GM12878 (cell line): ENCODE measurements around the gene PCDHGB1. TPM values are rescaled to one million over a fixed set of nuclear protein-coding genes. Genes with fewer than 3 reads are reported as not detected.

Experiments used
- ATAC-seq: fragments of 200-7000 bp; cut with Tn5 transposase; 3 replicates; pipeline ENCODE4 v1.9.1; 2020; ENCODE audit warnings: mild to moderate bottlenecking, moderate library complexity
- BruUV-seq: library from RNA; stranded (reverse); fragments of 400-500 nt; replicated peaks from 2 replicates; lab custom pipeline; 2021; lab: Mats Ljungman, UMichigan
- CTCF ChIA-PET: fragments of 300-600 bp; sonication (Branson Sonifier 250); formaldehyde crosslinking; extraction: SDS; loops from one replicate; lab custom pipeline; 2021; ENCODE audit warnings: inconsistent platforms; lab: Yijun Ruan, JAX
- POLR2A ChIA-PET: fragments of 350-600 bp; formaldehyde crosslinking; extraction: SDS; loops from one replicate; lab custom pipeline; 2021; ENCODE audit warnings: inconsistent platforms; lab: Charles Lee
- RAD21 ChIA-PET: fragments of 300-600 bp; sonication (Branson Sonifier 250); formaldehyde crosslinking; loops from one replicate; lab custom pipeline; 2023; ENCODE audit warnings: antibody characterized with exemption; ENCODE audit not compliant: unreplicated experiment; lab: Charles Lee
- SMC1A ChIA-PET: fragments of 300-600 bp; sonication (Branson Sonifier 250); formaldehyde crosslinking; loops from one replicate; lab custom pipeline; 2023; ENCODE audit not compliant: unreplicated experiment, uncharacterized antibody; lab: Charles Lee
- DNase-seq: peaks from one replicate; pipeline ENCODE4 v3.0.0-alpha.2; 2011; ENCODE audit warnings: low read depth, low spot score
- FAIRE-seq: peaks from 3 replicates; lab custom pipeline; 2011; peaks lifted over from hg19 to GRCh38; lab: Jason Lieb, UNC
- H2AFZ ChIP-seq: 2 replicates; pipeline ENCODE4 v1.6.0; 2011; ENCODE audit warnings: low read depth, low read length, control low read depth; ENCODE audit not compliant: control insufficient read depth
- H3K27ac ChIP-seq: 2 replicates; pipeline ENCODE4 v1.5.1; 2011; ENCODE audit warnings: control low read depth; ENCODE audit not compliant: control insufficient read depth, insufficient read depth
- H3K27me3 ChIP-seq, 2 experiments: replicated peaks in 1 of 2; 2 replicates each; pipeline versions ENCODE4 v1.6.0 to v1.6.1; 2011; ENCODE audit warnings: low read length in 1 of 2; ENCODE audit not compliant: control insufficient read depth in 2 of 2, insufficient read depth in 2 of 2
- H3K36me3 ChIP-seq, 2 experiments: 2 replicates each; pipeline ENCODE4 v1.5.1; 2011; ENCODE audit warnings: low read length in 1 of 2; ENCODE audit not compliant: control insufficient read depth in 2 of 2, insufficient read depth in 2 of 2
- H3K4me1 ChIP-seq: 2 replicates; pipeline ENCODE4 v1.6.1; 2011; ENCODE audit warnings: mild to moderate bottlenecking, low read length, moderate library complexity, mixed read lengths; ENCODE audit not compliant: control insufficient read depth, insufficient read depth
- H3K4me2 ChIP-seq: 2 replicates; pipeline ENCODE4 v1.6.0; 2011; ENCODE audit warnings: control low read depth; ENCODE audit not compliant: control insufficient read depth, insufficient read depth
- H3K4me3 ChIP-seq: fragments of 200-600 bp; sonication (generic); 2 replicates; pipeline ENCODE4 v1.5.1; 2016
- H3K79me2 ChIP-seq: 2 replicates; pipeline ENCODE4 v1.6.0; 2011; ENCODE audit warnings: low read length; ENCODE audit not compliant: control insufficient read depth, insufficient read depth
- H3K9ac ChIP-seq: 2 replicates; pipeline ENCODE4 v1.8.0; 2011; ENCODE audit warnings: low read length, control low read depth, mixed read lengths; ENCODE audit not compliant: control insufficient read depth, insufficient read depth
- H3K9me3 ChIP-seq: replicated peaks from 3 replicates; pipeline ENCODE4 v1.5.1; 2011; ENCODE audit warnings: mild to moderate bottlenecking, low read length; ENCODE audit not compliant: control insufficient read depth, insufficient read depth
- H4K20me1 ChIP-seq: 2 replicates; pipeline ENCODE4 v1.6.0; 2011; ENCODE audit not compliant: control insufficient read depth, insufficient read depth
- BCL11A ChIP-seq: IDR thresholded peaks from 2 replicates; pipeline ENCODE4 v1.6.1; 2011; ENCODE audit warnings: low read depth, low read length
- CBX5 ChIP-seq: sonication (generic); IDR thresholded peaks from 2 replicates; pipeline ENCODE4 v1.6.1; 2016; ENCODE audit warnings: low read depth, moderate library complexity, mild to moderate bottlenecking, inconsistent platforms
- CHD4 ChIP-seq: fragments of 200-600 bp; sonication (generic); IDR thresholded peaks from 2 replicates; pipeline ENCODE4 v1.6.1; 2016; ENCODE audit warnings: mild to moderate bottlenecking
- POLR2AphosphoS2 ChIP-seq: IDR thresholded peaks from 2 replicates; pipeline ENCODE4 v1.6.1; 2011; ENCODE audit warnings: low read depth, mild to moderate bottlenecking, low read length, improper control_type of control experiment, moderate library complexity
- RFX5 ChIP-seq: IDR thresholded peaks from 2 replicates; pipeline ENCODE4 v1.6.1; 2011; ENCODE audit warnings: low read depth, low read length, improper control_type of control experiment
- SKIL ChIP-seq: fragments of 450-650 bp; IDR thresholded peaks from 2 replicates; pipeline ENCODE4 v1.6.1; 2017; ENCODE audit warnings: mild to moderate bottlenecking, low read depth, inconsistent platforms; ENCODE audit not compliant: poor library complexity, severe bottlenecking
- ZNF207 ChIP-seq: fragments of 450-650 bp; IDR thresholded peaks from 2 replicates; pipeline ENCODE4 v1.6.1; 2014; ENCODE audit warnings: antibody characterized with exemption, mild to moderate bottlenecking, borderline replicate concordance
- ZNF274 ChIP-seq: IDR thresholded peaks from one replicate; pipeline ENCODE4 v1.8.0; 2011; ENCODE audit not compliant: insufficient read length, insufficient read depth
- ZSCAN29 ChIP-seq: fragments of 450-650 bp; IDR thresholded peaks from 2 replicates; pipeline ENCODE4 v1.6.1; 2017; ENCODE audit warnings: mild to moderate bottlenecking, moderate library complexity
- WGBS: methylation state at CpG from one replicate; pipeline ENCODE4 v1.1.6; 2016; ENCODE audit warnings: low lambda C conversion rate; ENCODE audit not compliant: insufficient replicate concordance, insufficient coverage; ENCODE audit errors: missing lambda C conversion rate; 5-methylcytosine and 5-hydroxymethylcytosine counted together
- in situ Hi-C: fragments of 300-500 bp; cut with MboI; formaldehyde crosslinking; loops from 9 replicates; pipeline ENCODE4 v1.14.3; 2018; ENCODE audit warnings: mixed read lengths
- intact Hi-C: fragments of 100-400 bp; cut with micrococcal nuclease; formaldehyde crosslinking; loops from one replicate; pipeline ENCODE4 v1.14.2; 2022; ENCODE audit not compliant: unreplicated experiment
- polyA plus RNA-seq, 11 experiments: library from polyadenylated mRNA; depleted of rRNA in 4 of 11; unstranded in 6 of 11; stranded (reverse) in 5 of 11; fragments of >200 nt; fragmentation: Nextera tagmentation in 4 of 11; fragmentation: Illumina TruSeq in 1 of 11; extraction: Ambion mirVana in 4 of 11; extraction: Trizol in 1 of 11; gene quantifications; 1 replicate in 1 of 11; 2 replicates in 10 of 11; pipeline versions ENCODE4 v1.2.1 to v1.2.3, GENCODE V29; 2011 to 2016; ENCODE audit warnings: inconsistent platforms in 2 of 11, missing spikeins in 2 of 11, low read depth in 1 of 11
- total RNA-seq, 4 experiments: library from RNA; depleted of rRNA in 3 of 4; stranded (reverse); fragments of >200 nt in 3 of 4; fragmentation: Illumina TruSeq in 1 of 4; extraction: Trizol in 1 of 4; gene quantifications; 2 replicates each; pipeline versions ENCODE4 v1.2.1 to v1.2.3, GENCODE V29; 2013 to 2021
- TF ChIP-seq, protein P1 (sequence below): IDR thresholded peaks from 2 replicates; pipeline ENCODE4 v1.6.1; 2012; ENCODE audit warnings: mild to moderate bottlenecking, low read depth, low read length

Gene PCDHGB1
- total and polyA plus RNA-seq, 10 of the 15 experiments (the other 5 are each of a cell fraction or from before 2014, with no cell fraction given): 0.04 to 0.40 (median 0.08) TPM; not detected in 2

- TF ChIP-seq, protein P1, sequence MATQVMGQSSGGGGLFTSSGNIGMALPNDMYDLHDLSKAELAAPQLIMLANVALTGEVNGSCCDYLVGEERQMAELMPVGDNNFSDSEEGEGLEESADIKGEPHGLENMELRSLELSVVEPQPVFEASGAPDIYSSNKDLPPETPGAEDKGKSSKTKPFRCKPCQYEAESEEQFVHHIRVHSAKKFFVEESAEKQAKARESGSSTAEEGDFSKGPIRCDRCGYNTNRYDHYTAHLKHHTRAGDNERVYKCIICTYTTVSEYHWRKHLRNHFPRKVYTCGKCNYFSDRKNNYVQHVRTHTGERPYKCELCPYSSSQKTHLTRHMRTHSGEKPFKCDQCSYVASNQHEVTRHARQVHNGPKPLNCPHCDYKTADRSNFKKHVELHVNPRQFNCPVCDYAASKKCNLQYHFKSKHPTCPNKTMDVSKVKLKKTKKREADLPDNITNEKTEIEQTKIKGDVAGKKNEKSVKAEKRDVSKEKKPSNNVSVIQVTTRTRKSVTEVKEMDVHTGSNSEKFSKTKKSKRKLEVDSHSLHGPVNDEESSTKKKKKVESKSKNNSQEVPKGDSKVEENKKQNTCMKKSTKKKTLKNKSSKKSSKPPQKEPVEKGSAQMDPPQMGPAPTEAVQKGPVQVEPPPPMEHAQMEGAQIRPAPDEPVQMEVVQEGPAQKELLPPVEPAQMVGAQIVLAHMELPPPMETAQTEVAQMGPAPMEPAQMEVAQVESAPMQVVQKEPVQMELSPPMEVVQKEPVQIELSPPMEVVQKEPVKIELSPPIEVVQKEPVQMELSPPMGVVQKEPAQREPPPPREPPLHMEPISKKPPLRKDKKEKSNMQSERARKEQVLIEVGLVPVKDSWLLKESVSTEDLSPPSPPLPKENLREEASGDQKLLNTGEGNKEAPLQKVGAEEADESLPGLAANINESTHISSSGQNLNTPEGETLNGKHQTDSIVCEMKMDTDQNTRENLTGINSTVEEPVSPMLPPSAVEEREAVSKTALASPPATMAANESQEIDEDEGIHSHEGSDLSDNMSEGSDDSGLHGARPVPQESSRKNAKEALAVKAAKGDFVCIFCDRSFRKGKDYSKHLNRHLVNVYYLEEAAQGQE: no peak
- TF ChIP-seq BCL11A: no peak
- TF ChIP-seq ZNF207: no peak
- 0 out of 2 replicates have a peak, but pooled peaks have one; percentile 25 for TF ChIP-seq CBX5
Observed at GRCh38 chr5:141359790-141360426, 10.0 kb downstream of the PCDHGB1 start, which contains the start of gene PCDHGB2 (continued).

- FAIRE-seq (no peak), DNase-seq (no peak)
- Histone ChIP-seq H3K4me1 (no peaks in the 10 kb centered on the region), H3K4me2 (no peak overlapping the region), H3K27ac (no peak overlapping the region), H3K79me2 (no peaks in the 10 kb centered on the region), H4K20me1 (no peaks in the 10 kb centered on the region), H2AFZ (no peak overlapping the region), H3K9ac (no peak overlapping the region)
- RAD21 ChIA-PET: no interaction called here
- no TSS peak for BruUV-seq
- SMC1A ChIA-PET: no interaction called here
- POLR2A ChIA-PET: no interaction called here
- in situ Hi-C loops: no loop called here
- TF ChIP-seq POLR2AphosphoS2 (no peak), RFX5 (no peak), SKIL (no peak), ZSCAN29 (no peak), CHD4 (no peak), ZNF274 (no peak)
- TF ChIP-seq, all 136 proteins: peak for 0
- 82% methylated on average over 15 of the region's 15 CpGs for WGBS
- H3K9me3 ChIP-seq: peaks cover 7% of the 10 kb centered on the region; the same call in 2 of the 3 replicates
- H3K4me3 ChIP-seq: no peak overlapping the region
- H3K36me3 ChIP-seq: no peaks in the 10 kb centered on the region
- intact Hi-C loops: no loop called here
- ATAC-seq: no peak
- no peaks in the 10 kb centered on the region for H3K27me3 ChIP-seq
- CTCF ChIA-PET: interaction anchor here (0.7 to 1.2 kb wide), 3 partner anchors 9 to 111 kb away, joined by 3 to 4 read pairs (median 3); partner anchors contain the start of gene PCDHGB3
Observed at GRCh38 chr5:141360685-141361084, 10.8 kb downstream of the PCDHGB1 start.
